ENCODE data around the gene HHIP.

The HHIP gene

DNA sequence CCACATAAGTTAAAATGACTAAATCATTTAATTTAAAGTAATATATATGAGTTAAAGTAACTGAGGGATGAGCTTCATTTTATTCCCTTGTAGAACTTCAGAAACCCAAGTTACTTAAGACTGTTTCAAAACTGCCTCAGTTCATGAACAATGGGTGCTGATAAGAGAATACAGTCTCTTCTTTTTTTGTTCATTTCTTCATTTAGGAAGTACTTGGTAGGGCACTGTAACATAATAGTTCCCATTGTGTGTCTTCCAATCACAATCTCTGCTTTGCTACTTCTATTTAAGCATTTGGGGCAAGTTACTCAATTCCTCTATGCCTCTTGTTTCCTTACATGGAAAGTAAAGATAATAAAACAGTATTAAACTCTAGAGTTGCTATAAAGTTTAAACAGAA lies 50.4 kb downstream of the HHIP start:
- TF ChIP-seq, protein P1, sequence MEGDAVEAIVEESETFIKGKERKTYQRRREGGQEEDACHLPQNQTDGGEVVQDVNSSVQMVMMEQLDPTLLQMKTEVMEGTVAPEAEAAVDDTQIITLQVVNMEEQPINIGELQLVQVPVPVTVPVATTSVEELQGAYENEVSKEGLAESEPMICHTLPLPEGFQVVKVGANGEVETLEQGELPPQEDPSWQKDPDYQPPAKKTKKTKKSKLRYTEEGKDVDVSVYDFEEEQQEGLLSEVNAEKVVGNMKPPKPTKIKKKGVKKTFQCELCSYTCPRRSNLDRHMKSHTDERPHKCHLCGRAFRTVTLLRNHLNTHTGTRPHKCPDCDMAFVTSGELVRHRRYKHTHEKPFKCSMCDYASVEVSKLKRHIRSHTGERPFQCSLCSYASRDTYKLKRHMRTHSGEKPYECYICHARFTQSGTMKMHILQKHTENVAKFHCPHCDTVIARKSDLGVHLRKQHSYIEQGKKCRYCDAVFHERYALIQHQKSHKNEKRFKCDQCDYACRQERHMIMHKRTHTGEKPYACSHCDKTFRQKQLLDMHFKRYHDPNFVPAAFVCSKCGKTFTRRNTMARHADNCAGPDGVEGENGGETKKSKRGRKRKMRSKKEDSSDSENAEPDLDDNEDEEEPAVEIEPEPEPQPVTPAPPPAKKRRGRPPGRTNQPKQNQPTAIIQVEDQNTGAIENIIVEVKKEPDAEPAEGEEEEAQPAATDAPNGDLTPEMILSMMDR (IDR thresholded peaks at IDR 0.05; ENCODE audit: low read depth, low read length, missing control alignments), result no peak
- no peak for DNase-seq (ENCODE audit: low read depth)
- in situ Hi-C loops (cut with HindIII; ENCODE audit: low sequenced_read_pairs), result no loop called here
- no peak overlapping the region for H3K4me3 ChIP-seq (ENCODE audit: low read depth, low read length)

DNA sequence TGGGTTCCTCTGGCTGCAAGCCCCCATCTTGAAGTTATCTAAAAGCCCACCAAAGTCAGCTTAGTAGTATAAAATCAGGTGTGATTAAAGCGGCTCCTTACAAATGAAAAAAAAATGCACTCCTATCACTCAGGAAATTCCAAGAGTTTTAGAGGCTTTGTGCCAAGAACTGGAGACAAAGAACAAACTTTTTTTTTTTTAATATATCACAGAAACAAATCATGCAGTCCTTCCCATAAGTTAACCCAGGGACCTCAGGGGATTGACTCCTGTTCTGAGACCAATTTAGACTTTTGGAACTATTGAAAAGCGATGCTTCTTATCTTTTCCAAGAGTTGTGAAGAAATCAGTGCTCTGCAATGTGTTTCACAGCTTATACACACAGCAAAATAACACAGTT lies 53.6 kb downstream of the HHIP start:
- TF ChIP-seq, protein P1 (IDR thresholded peaks at IDR 0.05; ENCODE audit: low read depth, low read length, missing control alignments), result no peak
- DNase-seq (ENCODE audit: low read depth), result peak; percentile 49
- in situ Hi-C loops (cut with HindIII; ENCODE audit: low sequenced_read_pairs), result no loop called here
- no peak overlapping the region for H3K4me3 ChIP-seq (ENCODE audit: low read depth, low read length)

DNA sequence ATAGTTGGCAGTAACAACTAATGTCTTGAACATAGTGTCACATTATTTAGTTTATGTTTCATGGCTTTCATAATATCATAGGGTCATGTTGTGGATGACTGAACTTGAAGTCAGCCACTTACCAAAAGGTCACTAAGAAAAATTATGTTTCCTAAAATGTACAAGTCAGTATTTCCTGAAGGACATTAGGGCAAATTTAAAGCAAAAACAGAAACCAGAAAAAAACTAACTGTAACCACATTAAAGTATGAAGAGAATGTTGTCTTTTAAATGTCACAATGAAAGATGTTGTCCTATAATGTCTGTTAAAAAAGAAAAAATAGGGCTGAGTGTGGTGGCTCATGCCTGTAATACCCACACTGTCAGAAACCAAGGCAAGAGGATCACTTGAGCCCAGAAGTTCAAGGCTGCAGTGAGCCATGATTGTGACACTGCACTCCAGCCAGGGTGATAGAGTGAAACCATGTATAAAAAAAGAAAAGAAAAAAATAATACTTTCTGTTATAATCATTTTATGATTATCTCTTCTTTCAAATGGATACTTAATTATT lies 55.8 kb downstream of the HHIP start:
- in situ Hi-C loops (cut with HindIII; ENCODE audit: low sequenced_read_pairs), result no loop called here
- DNase-seq (ENCODE audit: low read depth), result no peak
- no peak overlapping the region for H3K4me3 ChIP-seq (ENCODE audit: low read depth, low read length)
- TF ChIP-seq, protein P1 (IDR thresholded peaks at IDR 0.05; ENCODE audit: low read depth, low read length, missing control alignments), result no peak

DNA sequence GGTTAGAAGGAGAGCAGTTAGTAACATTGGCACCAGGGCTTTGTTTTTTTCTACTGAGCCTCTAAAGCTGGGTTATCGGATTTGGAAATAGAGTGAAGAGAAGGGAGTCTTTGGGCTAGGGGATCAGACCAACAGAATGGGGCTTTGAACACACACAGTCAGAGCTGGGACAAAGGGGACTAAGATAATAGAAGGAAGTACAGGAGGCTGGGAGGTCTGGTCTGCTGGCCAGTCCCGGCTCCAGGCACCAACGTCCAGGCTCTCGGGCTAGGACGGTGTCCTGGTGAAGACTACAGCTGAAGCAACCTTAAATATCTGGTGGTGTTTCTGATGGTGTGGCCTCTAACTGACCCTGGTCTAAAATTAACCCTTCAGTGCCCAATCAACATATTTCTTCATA lies 57.5 kb downstream of the HHIP start:
- H3K4me3 ChIP-seq (ENCODE audit: low read depth, low read length), result no peak overlapping the region
- in situ Hi-C loops (cut with HindIII; ENCODE audit: low sequenced_read_pairs), result no loop called here
- TF ChIP-seq, protein P1 (IDR thresholded peaks at IDR 0.05; ENCODE audit: low read depth, low read length, missing control alignments), result no peak
- DNase-seq (ENCODE audit: low read depth), result no peak

DNA sequence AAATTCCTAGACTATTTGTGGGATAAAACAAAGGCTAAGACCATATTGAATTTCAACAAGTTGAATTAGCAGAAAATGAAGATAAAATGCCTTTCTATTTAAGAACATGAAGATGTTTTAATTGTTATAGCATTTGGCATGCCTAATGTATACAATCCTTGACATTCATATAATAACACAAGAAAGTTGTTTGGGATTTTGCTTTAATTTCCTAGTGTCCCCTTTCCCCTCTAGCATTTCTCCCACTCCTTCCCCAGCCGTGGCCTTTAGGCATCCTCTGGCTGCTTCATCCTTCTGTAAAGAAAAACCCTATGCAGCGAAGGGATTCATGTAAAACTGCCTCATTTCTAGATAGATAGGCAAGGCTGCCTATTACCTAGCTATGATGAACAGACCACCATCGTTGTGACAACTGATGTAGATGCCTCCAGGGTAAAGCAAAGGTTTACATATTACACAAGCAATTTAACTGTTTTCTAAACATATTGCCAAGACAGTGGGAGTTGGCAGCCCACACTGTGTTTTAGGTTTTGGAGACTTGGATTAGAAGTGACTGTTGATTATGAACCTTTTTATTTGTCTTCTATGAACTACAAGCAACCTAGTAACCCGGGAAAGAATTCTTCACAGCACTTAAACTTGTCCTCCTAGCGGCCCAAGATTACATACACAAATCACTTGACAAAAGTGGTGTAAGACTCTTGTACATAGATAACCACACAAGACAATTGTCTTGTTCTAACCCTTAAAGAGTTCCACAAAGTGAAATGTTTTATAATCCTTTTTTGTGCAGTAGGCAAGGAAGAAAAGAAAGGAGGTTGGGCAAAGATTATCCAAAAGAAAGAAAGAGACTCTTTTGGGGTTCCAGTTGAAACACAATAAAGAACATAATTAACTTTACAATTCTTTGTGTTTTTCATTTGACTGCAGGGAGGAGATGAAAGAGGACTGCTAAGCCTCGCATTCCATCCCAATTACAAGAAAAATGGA lies 59.9 kb downstream of the HHIP start:
- DNase-seq (ENCODE audit: low read depth), result peak; percentile 20
- H3K4me3 ChIP-seq (ENCODE audit: low read depth, low read length), result no peak overlapping the region
- in situ Hi-C loops (cut with HindIII; ENCODE audit: low sequenced_read_pairs), result no loop called here
- TF ChIP-seq, protein P1 (IDR thresholded peaks at IDR 0.05; ENCODE audit: low read depth, low read length, missing control alignments), result no peak

DNA sequence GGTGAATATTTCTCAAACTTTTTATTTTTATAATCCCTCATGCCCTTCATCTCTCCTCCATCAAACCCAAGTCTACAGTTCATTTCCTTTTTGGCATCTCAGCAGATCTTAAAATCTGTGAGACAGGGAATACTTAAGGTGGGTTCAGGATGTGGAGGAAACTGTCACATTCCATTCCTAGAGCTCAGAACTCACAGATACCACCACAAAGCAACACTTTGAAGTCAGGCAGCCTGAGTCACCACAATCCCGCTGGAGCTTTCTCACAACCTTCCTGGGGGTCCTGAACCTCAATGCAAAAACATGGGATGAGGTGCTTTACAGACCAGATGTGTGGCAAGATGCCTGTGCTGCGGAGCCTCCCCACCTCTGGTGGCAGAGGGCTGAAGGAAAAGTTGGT lies 63.2 kb downstream of the HHIP start:
- TF ChIP-seq, protein P1 (IDR thresholded peaks at IDR 0.05; ENCODE audit: low read depth, low read length, missing control alignments), result no peak
- H3K4me3 ChIP-seq (ENCODE audit: low read depth, low read length), result no peak overlapping the region
- peak; percentile 96 for DNase-seq (ENCODE audit: low read depth)
- in situ Hi-C loops (cut with HindIII; ENCODE audit: low sequenced_read_pairs), result no loop called here

Data from astrocyte of the cerebellum (primary cell).